ENCODE results near the gene FAM210A.

GRCh38 chr18:13688191-13689136 lies 37.9 kb downstream of the FAM210A start:
- TF ChIP-seq CTCF (optimal IDR thresholded peaks at IDR 0.05 in 1 of 3, IDR thresholded peaks at IDR 0.05 in 1 of 3, conservative IDR thresholded peaks at IDR 0.05 in 1 of 3; ENCODE audit: extremely low read depth in 1 of 3, insufficient read depth in 2 of 3, low read length in 3 of 3): no peak
- TF ChIP-seq EZH2 (IDR thresholded peaks at IDR 0.05; ENCODE audit: low read length): no peak

Measured in keratinocyte (primary cell).